ENCODE measurements around the gene ZNF677.
A peak's percentile ranks its signal among the peaks of the same experiment; 100 is the strongest.
"Not testable (repeated sequence)": the region's sequence is repeated elsewhere in the genome, so short reads cannot be mapped to it uniquely, and the experiment has no call there.

Gene ZNF677

GRCh38 chr19:53190253-53190652, 64.4 kb downstream of the ZNF677 start:
- Histone ChIP-seq H3K9ac (ENCODE audit: low read depth, low read length, poor library complexity, severe bottlenecking) (no peak overlapping the region), H3K79me2 (ENCODE audit: insufficient read depth, low read length) (peaks cover 9% of the 10 kb centered on the region), H3K4me1 (ENCODE audit: insufficient read depth, low read length, poor library complexity, severe bottlenecking) (peaks cover 9% of the 10 kb centered on the region), H3K27me3 (ENCODE audit: insufficient read depth, low read length, poor library complexity, severe bottlenecking) (no peaks in the 10 kb centered on the region), H3F3A (ENCODE audit: low read depth) (no peaks in the 10 kb centered on the region), H3K36me3 (ENCODE audit: insufficient read depth, low read length) (no peaks in the 10 kb centered on the region), H4K20me1 (ENCODE audit: insufficient read depth, low read length, poor library complexity, severe bottlenecking) (no peaks in the 10 kb centered on the region), H3K9me2 (replicated peaks; ENCODE audit: low read depth, low read length) (no peaks in the 10 kb centered on the region), H3K4me2 (ENCODE audit: low read depth, low read length, poor library complexity, severe bottlenecking) (no peak overlapping the region), H3K9me3 (ENCODE audit: insufficient read depth, low read depth, low read length) (no peaks in the 10 kb centered on the region), H3K4me3 (ENCODE audit: low read length, poor library complexity, severe bottlenecking) (no peak overlapping the region), H2AFZ (ENCODE audit: low read length) (no peak overlapping the region)
- TF ChIP-seq EZH2phosphoT487 (IDR thresholded peaks at IDR 0.05; ENCODE audit: borderline replicate concordance) (no peak), CTCF (conservative IDR thresholded peaks at IDR 0.05; ENCODE audit: low read length) (0 out of 2 replicates have a peak, but pooled peaks have one; percentile 22)

GRCh38 chr19:53189691-53190198, 64.9 kb downstream of the ZNF677 start:
- not testable (repeated sequence) for H3K9me2 ChIP-seq (replicated peaks; ENCODE audit: low read depth, low read length)

More at GRCh38 chr19:53189691-53190198, 64.9 kb downstream of the ZNF677 start:
- not testable (repeated sequence) for H3K4me3 ChIP-seq (ENCODE audit: low read length, poor library complexity, severe bottlenecking); H3K9me3 ChIP-seq (ENCODE audit: insufficient read depth, low read depth, low read length); H3F3A ChIP-seq (ENCODE audit: low read depth); H3K79me2 ChIP-seq (ENCODE audit: insufficient read depth, low read length); H3K27me3 ChIP-seq (ENCODE audit: insufficient read depth, low read length, poor library complexity, severe bottlenecking); H4K20me1 ChIP-seq (ENCODE audit: insufficient read depth, low read length, poor library complexity, severe bottlenecking); H3K36me3 ChIP-seq (ENCODE audit: insufficient read depth, low read length); H2AFZ ChIP-seq (ENCODE audit: low read length); H3K4me2 ChIP-seq (ENCODE audit: low read depth, low read length, poor library complexity, severe bottlenecking); H3K4me1 ChIP-seq (ENCODE audit: insufficient read depth, low read length, poor library complexity, severe bottlenecking); H3K9ac ChIP-seq (ENCODE audit: low read depth, low read length, poor library complexity, severe bottlenecking)

Measured in Loucy (cell line).